AG04450 (cell line): Measurements from ENCODE around the gene COMP. TPM values are rescaled to one million over a fixed set of nuclear protein-coding genes. Genes with fewer than 3 reads are reported as not detected.

Experiments
- CTCF ChIA-PET: fragments of 300-600, 350-600 bp; formaldehyde crosslinking; extraction: SDS; loops from one replicate; lab custom pipeline; 2022; ENCODE audit warnings: antibody characterized with exemption, inconsistent platforms; lab: Charles Lee
- POLR2A ChIA-PET: fragments of 350-600 bp; formaldehyde crosslinking; extraction: SDS; loops from one replicate; lab custom pipeline; 2021; ENCODE audit warnings: antibody characterized with exemption, inconsistent platforms; lab: Yijun Ruan, JAX
- DNase-seq: peaks from one replicate; pipeline ENCODE4 v3.0.0-alpha.2; 2011; ENCODE audit warnings: low read depth, low spot score
- H3K27ac ChIP-seq: one replicate; pipeline ENCODE4 v1.5.1; 2012; ENCODE audit warnings: low read depth, low read length, control low read depth
- H3K27me3 ChIP-seq: one replicate; pipeline ENCODE4 v1.6.0; 2012; ENCODE audit warnings: low read length; ENCODE audit not compliant: control insufficient read depth, insufficient read depth
- H3K4me3 ChIP-seq: 2 replicates; pipeline ENCODE4 v1.5.1; 2011; ENCODE audit warnings: mild to moderate bottlenecking, low read depth, low read length, control low read depth
- H3K9me3 ChIP-seq: 2 replicates; pipeline ENCODE4 v1.5.1; 2012; ENCODE audit warnings: low read length; ENCODE audit not compliant: control insufficient read depth, insufficient read depth
- CTCF ChIP-seq: IDR thresholded peaks from 2 replicates; pipeline ENCODE4 v1.5.1; 2011; ENCODE audit warnings: low read depth, low read length, control low read depth, inconsistent platforms
- polyA plus RNA-seq: library from polyadenylated mRNA; depleted of rRNA; stranded (reverse); fragments of >200 nt; gene quantifications from 2 replicates; pipeline ENCODE4 v1.2.3, GENCODE V29; 2011

Gene COMP
- polyA plus RNA-seq, 1 experiment = 0.09 TPM

GRCh38 chr19:18833849-18834643, 42.9 kb upstream of the COMP start:
- H3K9me3 ChIP-seq = no peaks in the 10 kb centered on the region
- ChIA-PET POLR2A (no interaction called here), CTCF (interaction anchor here (4.5 kb wide), 1 partner anchor 13 kb away, joined by 21 read pairs; no protein-coding TSS in a partner anchor)
- TF ChIP-seq CTCF = no peak
- no peak for DNase-seq
- no peak overlapping the region for H3K27ac ChIP-seq
- peak overlapping the region; percentile 81 for H3K4me3 ChIP-seq
- H3K27me3 ChIP-seq = no peaks in the 10 kb centered on the region

DNA sequence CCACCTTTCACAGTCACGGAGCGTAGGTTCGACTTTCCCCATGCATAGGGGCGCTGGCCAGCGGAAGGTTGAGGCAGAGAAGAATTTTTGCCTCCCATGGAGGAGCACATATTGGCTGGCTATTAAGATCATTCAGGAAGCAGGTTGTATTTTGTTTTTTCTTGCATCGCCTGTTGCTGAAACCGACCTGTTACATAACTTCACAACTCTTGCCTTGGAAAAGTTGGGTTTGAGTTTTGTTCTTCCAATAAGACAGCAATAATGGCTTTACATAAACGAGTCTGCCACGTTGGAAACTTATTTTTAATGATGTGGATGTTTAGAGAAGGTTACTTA, 42.0 kb upstream of the COMP start:
- peak overlapping the region; percentile 81 for H3K4me3 ChIP-seq
- H3K9me3 ChIP-seq = no peaks in the 10 kb centered on the region
- POLR2A ChIA-PET = interaction anchor here (0.7 to 1.1 kb wide), 3 partner anchors 10 to 34 kb away, joined by 3 read pairs; no protein-coding TSS in a partner anchor
- no peaks in the 10 kb centered on the region for H3K27me3 ChIP-seq
- CTCF ChIA-PET = interaction anchor here (4.5 kb wide), 1 partner anchor 14 kb away, joined by 21 read pairs; no protein-coding TSS in a partner anchor
- TF ChIP-seq CTCF = no peak
- no peak overlapping the region for H3K27ac ChIP-seq
- no peak for DNase-seq

DNA sequence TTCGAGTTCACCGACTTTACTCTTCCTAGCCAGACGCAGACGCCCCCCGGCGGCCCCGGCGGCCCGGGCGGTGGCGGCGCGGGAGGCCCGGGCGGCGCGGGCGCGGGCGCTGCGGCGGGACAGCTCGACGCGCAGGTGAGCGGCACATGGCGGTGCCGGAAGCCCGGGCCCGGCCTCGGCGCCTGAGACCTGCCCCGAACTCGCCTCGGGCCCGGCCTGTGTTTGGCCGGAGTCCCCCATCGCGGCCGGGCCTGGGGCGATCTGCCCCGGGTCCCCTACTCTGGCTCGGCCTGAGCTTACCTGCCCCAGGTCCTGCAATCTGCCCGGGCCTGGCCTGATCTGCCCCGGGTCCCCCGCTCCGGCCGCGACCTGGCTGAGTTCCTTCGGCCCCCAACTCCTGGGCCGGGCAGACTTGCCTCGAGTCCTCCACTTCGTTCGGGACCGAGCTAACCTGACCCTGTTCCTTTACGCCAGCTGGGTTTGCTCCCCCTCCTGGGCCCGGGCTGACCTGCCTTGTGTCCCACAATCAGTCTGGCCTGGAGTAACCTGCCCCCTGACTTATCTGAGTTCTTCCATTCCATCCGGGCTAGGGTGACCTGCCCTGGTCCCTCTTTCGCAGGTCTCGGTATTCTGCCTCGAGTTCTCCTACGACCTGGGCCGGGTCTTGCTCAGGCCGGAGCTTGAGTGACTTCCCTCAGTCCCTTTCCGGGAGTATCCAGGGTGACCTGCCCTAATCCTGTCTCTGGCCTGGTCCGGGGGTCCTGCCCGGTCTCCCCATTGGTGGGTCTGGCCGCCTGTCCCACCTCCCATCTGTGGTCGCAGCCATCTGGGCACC, 41.4 kb upstream of the COMP start:
- ChIA-PET CTCF (interaction anchor here (4.5 kb wide), 1 partner anchor 14 kb away, joined by 21 read pairs; no protein-coding TSS in a partner anchor), POLR2A (interaction anchor here (0.5 to 1.2 kb wide), 7 partner anchors 8 to 377 kb away, joined by 3 to 5 read pairs (median 3); partner anchors contain the start of gene REX1BD)
- DNase-seq = no peak
- H3K27me3 ChIP-seq = no peaks in the 10 kb centered on the region
- peaks cover 2% of the 10 kb centered on the region for H3K9me3 ChIP-seq
- peak; percentile 29 for TF ChIP-seq CTCF
- H3K27ac ChIP-seq = no peak overlapping the region
- H3K4me3 ChIP-seq = peak overlapping the region; percentile 81

DNA sequence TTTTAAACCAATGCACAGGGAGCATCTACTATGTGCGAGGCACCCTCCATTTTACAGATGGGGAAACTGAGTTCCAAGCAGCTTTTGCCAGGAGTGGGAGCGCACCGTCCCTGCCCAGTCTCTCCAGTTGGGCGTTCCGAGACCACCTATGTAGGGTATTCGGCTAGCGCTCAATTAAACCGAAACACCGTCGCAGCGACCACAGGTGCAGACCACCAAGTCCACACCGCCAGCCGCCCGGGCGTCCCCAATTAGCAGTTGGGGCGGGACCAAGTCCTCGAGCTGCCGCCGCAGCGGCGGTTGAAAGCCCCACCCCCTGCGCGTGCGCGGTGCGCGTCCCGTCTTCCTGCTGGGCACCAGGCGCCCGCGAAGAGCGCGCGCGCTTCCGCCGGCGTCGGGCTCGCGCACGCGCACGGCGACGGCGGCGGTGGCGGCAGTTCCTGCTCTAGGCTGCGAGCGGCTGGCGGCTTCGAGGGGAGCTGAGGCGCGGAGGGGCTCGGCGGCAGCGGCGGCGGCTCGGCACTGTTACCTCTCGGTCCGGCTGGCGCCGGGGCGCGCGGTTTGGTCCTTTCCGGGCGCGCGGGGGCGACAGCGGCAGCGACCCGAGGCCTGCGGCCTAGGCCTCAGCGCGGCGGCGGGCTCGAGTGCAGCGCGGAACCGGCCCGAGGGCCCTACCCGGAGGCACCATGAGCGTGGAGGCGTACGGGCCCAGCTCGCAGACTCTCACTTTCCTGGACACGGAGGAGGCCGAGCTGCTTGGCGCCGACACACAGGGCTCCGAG, 40.6 kb upstream of the COMP start, which contains the start of gene UPF1:
TSS of gene UPF1 (plus strand) at position 436 of the 782 bp plus-strand sequence. CDS start at position 687, 251 bp downstream.
- ChIA-PET POLR2A (interaction anchor here (0.5 to 1.2 kb wide), 7 partner anchors 9 to 376 kb away, joined by 3 to 5 read pairs (median 3); partner anchors contain the start of gene REX1BD), CTCF (interaction anchor here (4.5 kb wide), 1 partner anchor 15 kb away, joined by 21 read pairs; no protein-coding TSS in a partner anchor)
- Histone ChIP-seq H3K27ac (no peak within 1 kb of the TSS), H3K27me3 (peaks cover 2% of the 10 kb centered on the region), H3K4me3 (peak within 1 kb of the TSS; percentile 81), H3K9me3 (peaks cover 10% of the 10 kb centered on the region)
- 0 out of 2 replicates have a peak, but pooled peaks have one; percentile 7 for TF ChIP-seq CTCF
- DNase-seq = peak; percentile 65
